ENCODE results near the gene SHCBP1.

GRCh38 chr16:46648656-46649055 is 27.5 kb upstream of the SHCBP1 start:
- TF ChIP-seq TAF1 (IDR thresholded peaks at IDR 0.05; ENCODE audit: borderline replicate concordance, low read depth, low read length) (no peak), POLR2AphosphoS5 (IDR thresholded peaks at IDR 0.05; ENCODE audit: low read depth, low read length) (no peak), POLR2A (IDR thresholded peaks at IDR 0.05; ENCODE audit: low read depth, low read length) (no peak)
